ENCODE results near the gene KDM6A.

- TF ChIP-seq CTCF (optimal IDR thresholded peaks at IDR 0.05 in 1 of 3, IDR thresholded peaks at IDR 0.05 in 1 of 3, conservative IDR thresholded peaks at IDR 0.05 in 1 of 3; ENCODE audit: extremely low read depth in 1 of 3, insufficient read depth in 2 of 3, low read length in 3 of 3) (no peak), EZH2 (IDR thresholded peaks at IDR 0.05; ENCODE audit: low read length) (no peak)
Observed at GRCh38 chrX:45145492-45146215, 272.7 kb downstream of the KDM6A start.
